ENCODE data around the gene CNTN4. TPM values are rescaled to one million over a fixed set of nuclear protein-coding genes. Genes with fewer than 3 reads are reported as not detected.

Gene CNTN4
- total RNA-seq, 1 donor from 2014 or later: 37.5 TPM

- intact Hi-C loops (cut with DNase I): no loop called here
- Histone ChIP-seq H3K9me3 (no peaks in the 10 kb centered on the region), H3K4me1 (no peaks in the 10 kb centered on the region), H3K4me3 (no peak overlapping the region), H3K27ac (no peak overlapping the region), H3K36me3 (peaks cover 0 to 5% of the 10 kb centered on the region in 2 donors), H3K27me3 (no peaks in the 10 kb centered on the region)
- TF ChIP-seq CTCF (IDR thresholded peaks at IDR 0.05): no peak
- DNase-seq (ENCODE audit: low spot score in 2 of 2): no peak
Measured at GRCh38 chr3:2927259-2927658, 828.6 kb downstream of the CNTN4 start.

GRCh38 chr3:2929574-2929973 lies 830.9 kb downstream of the CNTN4 start:
- no peak overlapping the region for H3K27ac ChIP-seq
- H3K4me1 ChIP-seq: no peaks in the 10 kb centered on the region
- TF ChIP-seq CTCF (IDR thresholded peaks at IDR 0.05): no peak
- H3K4me3 ChIP-seq: no peak overlapping the region
- no peak for DNase-seq (ENCODE audit: low spot score in 2 of 2)
- H3K36me3 ChIP-seq: peaks cover 0 to 5% of the 10 kb centered on the region in 2 donors
- H3K27me3 ChIP-seq: no peaks in the 10 kb centered on the region
- H3K9me3 ChIP-seq: no peaks in the 10 kb centered on the region
- intact Hi-C loops (cut with DNase I): no loop called here

- intact Hi-C loops (cut with DNase I): no loop called here
- no peaks in the 10 kb centered on the region for H3K9me3 ChIP-seq
- H3K4me3 ChIP-seq: no peak overlapping the region
- H3K36me3 ChIP-seq: peaks cover 0 to 5% of the 10 kb centered on the region in 2 donors
- TF ChIP-seq CTCF (IDR thresholded peaks at IDR 0.05): no peak
- no peaks in the 10 kb centered on the region for H3K4me1 ChIP-seq
- H3K27me3 ChIP-seq: no peaks in the 10 kb centered on the region
- no peak for DNase-seq (ENCODE audit: low spot score in 2 of 2)
- no peak overlapping the region for H3K27ac ChIP-seq
Measured at GRCh38 chr3:2931265-2931664, 832.6 kb downstream of the CNTN4 start.

GRCh38 chr3:2934541-2934940 lies 835.9 kb downstream of the CNTN4 start:
- no peak for TF ChIP-seq CTCF (IDR thresholded peaks at IDR 0.05)
- peaks cover 0 to under 1% of the 10 kb centered on the region in 2 donors for H3K36me3 ChIP-seq
- intact Hi-C loops (cut with DNase I): no loop called here
- no peak overlapping the region for H3K4me3 ChIP-seq
- H3K9me3 ChIP-seq: no peaks in the 10 kb centered on the region
- DNase-seq (ENCODE audit: low spot score in 2 of 2): no peak
- H3K27me3 ChIP-seq: no peaks in the 10 kb centered on the region
- H3K27ac ChIP-seq: no peak overlapping the region
- H3K4me1 ChIP-seq: no peaks in the 10 kb centered on the region

- no peak for DNase-seq (ENCODE audit: low spot score in 2 of 2)
- no peaks in the 10 kb centered on the region for H3K9me3 ChIP-seq
- H3K27me3 ChIP-seq: no peaks in the 10 kb centered on the region
- intact Hi-C loops (cut with DNase I): no loop called here
- H3K4me3 ChIP-seq: no peak overlapping the region
- H3K27ac ChIP-seq: no peak overlapping the region
- TF ChIP-seq CTCF (IDR thresholded peaks at IDR 0.05): no peak
- H3K4me1 ChIP-seq: no peaks in the 10 kb centered on the region
- H3K36me3 ChIP-seq: no peaks in the 10 kb centered on the region
Measured at GRCh38 chr3:2937055-2937454, 838.4 kb downstream of the CNTN4 start.

- Histone ChIP-seq H3K4me3 (no peak overlapping the region), H3K27me3 (no peaks in the 10 kb centered on the region), H3K27ac (no peak overlapping the region), H3K4me1 (no peaks in the 10 kb centered on the region), H3K9me3 (no peaks in the 10 kb centered on the region), H3K36me3 (no peaks in the 10 kb centered on the region)
- no peak for TF ChIP-seq CTCF (IDR thresholded peaks at IDR 0.05)
- no peak for DNase-seq (ENCODE audit: low spot score in 2 of 2)
- intact Hi-C loops (cut with DNase I): no loop called here
Measured at GRCh38 chr3:2937592-2937991, 838.9 kb downstream of the CNTN4 start.
